ENCODE measurements around the gene USP17L24.
"Not testable (repeated sequence)": the region's sequence is repeated elsewhere in the genome, so short reads cannot be mapped to it uniquely, and the experiment has no call there.

Gene USP17L24, protein sequence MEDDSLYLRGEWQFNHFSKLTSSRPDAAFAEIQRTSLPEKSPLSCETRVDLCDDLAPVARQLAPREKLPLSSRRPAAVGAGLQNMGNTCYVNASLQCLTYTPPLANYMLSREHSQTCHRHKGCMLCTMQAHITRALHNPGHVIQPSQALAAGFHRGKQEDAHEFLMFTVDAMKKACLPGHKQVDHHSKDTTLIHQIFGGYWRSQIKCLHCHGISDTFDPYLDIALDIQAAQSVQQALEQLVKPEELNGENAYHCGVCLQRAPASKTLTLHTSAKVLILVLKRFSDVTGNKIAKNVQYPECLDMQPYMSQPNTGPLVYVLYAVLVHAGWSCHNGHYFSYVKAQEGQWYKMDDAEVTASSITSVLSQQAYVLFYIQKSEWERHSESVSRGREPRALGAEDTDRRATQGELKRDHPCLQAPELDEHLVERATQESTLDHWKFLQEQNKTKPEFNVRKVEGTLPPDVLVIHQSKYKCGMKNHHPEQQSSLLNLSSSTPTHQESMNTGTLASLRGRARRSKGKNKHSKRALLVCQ

DNA sequence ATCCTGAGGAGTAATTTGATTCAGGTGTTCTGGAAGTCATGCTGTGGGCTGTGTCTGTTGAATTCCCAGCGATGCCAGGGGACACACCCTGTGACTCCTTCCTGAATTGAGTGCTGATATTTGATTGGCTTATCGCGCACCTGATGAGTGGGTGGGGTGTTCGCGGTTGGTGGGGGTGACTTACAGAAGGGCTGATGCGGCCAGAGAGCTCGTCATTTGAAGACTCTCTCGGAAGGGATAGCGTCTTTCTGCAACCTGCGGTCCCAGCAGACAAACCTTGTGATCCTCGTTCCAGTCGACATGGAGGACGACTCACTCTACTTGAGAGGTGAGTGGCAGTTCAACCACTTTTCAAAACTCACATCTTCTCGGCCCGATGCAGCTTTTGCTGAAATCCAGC lies at the start of gene USP17L24:
Gene USP17L24, plus strand, starts transcription at position 301 of the 400 bp plus-strand sequence. Its CDS starts 0 bp downstream, at position 301.
- DNase-seq (ENCODE audit: low spot score) = not testable (repeated sequence)

DNA sequence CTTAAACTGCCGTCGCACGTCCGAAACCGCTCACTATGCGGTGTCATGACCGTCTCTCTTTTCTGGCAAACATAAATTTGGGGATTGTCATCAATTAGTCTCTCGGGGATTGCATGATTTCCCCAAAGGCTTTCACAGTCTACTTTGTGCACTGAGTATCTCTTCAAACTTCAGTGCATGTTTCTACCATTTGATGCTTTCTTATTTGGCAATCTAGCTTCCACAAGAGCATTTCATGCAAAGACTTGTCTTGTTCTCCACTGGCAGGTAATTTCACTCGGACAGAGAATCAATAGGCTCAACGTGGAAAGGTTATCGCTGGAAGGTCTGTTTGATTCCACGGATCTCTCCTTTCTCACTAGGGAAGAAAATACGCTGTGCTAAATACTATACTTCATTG lies 774 bp upstream of the USP17L24 start:
- DNase-seq (ENCODE audit: low spot score) = not testable (repeated sequence)

DNA sequence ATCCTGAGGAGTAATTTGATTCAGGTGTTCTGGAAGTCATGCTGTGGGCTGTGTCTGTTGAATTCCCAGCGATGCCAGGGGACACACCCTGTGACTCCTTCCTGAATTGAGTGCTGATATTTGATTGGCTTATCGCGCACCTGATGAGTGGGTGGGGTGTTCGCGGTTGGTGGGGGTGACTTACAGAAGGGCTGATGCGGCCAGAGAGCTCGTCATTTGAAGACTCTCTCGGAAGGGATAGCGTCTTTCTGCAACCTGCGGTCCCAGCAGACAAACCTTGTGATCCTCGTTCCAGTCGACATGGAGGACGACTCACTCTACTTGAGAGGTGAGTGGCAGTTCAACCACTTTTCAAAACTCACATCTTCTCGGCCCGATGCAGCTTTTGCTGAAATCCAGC lies 4.6 kb downstream of the USP17L24 start, which contains the start of gene USP17L25:
Gene USP17L25, plus strand, starts transcription at position 301 of the 400 bp plus-strand sequence. Its CDS starts 0 bp downstream, at position 301.
- not testable (repeated sequence) for DNase-seq (ENCODE audit: low spot score)

DNA sequence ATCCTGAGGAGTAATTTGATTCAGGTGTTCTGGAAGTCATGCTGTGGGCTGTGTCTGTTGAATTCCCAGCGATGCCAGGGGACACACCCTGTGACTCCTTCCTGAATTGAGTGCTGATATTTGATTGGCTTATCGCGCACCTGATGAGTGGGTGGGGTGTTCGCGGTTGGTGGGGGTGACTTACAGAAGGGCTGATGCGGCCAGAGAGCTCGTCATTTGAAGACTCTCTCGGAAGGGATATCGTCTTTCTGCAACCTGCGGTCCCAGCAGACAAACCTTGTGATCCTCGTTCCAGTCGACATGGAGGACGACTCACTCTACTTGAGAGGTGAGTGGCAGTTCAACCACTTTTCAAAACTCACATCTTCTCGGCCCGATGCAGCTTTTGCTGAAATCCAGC lies 9.4 kb downstream of the USP17L24 start, which contains the start of gene USP17L26:
Gene USP17L26, plus strand, starts transcription at position 301 of the 400 bp plus-strand sequence. Its CDS starts 0 bp downstream, at position 301.
- not testable (repeated sequence) for DNase-seq (ENCODE audit: low spot score)

DNA sequence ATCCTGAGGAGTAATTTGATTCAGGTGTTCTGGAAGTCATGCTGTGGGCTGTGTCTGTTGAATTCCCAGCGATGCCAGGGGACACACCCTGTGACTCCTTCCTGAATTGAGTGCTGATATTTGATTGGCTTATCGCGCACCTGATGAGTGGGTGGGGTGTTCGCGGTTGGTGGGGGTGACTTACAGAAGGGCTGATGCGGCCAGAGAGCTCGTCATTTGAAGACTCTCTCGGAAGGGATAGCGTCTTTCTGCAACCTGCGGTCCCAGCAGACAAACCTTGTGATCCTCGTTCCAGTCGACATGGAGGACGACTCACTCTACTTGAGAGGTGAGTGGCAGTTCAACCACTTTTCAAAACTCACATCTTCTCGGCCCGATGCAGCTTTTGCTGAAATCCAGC lies 14.1 kb downstream of the USP17L24 start, which contains the start of gene USP17L5:
Gene USP17L5, plus strand, starts transcription at position 301 of the 400 bp plus-strand sequence. Its CDS starts 0 bp downstream, at position 301.
- DNase-seq (ENCODE audit: low spot score) = not testable (repeated sequence)

DNA sequence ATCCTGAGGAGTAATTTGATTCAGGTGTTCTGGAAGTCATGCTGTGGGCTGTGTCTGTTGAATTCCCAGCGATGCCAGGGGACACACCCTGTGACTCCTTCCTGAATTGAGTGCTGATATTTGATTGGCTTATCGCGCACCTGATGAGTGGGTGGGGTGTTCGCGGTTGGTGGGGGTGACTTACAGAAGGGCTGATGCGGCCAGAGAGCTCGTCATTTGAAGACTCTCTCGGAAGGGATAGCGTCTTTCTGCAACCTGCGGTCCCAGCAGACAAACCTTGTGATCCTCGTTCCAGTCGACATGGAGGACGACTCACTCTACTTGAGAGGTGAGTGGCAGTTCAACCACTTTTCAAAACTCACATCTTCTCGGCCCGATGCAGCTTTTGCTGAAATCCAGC lies 18.9 kb downstream of the USP17L24 start, which contains the start of gene USP17L27:
Gene USP17L27, plus strand, starts transcription at position 301 of the 400 bp plus-strand sequence. Its CDS starts 0 bp downstream, at position 301.
- not testable (repeated sequence) for DNase-seq (ENCODE audit: low spot score)

DNA sequence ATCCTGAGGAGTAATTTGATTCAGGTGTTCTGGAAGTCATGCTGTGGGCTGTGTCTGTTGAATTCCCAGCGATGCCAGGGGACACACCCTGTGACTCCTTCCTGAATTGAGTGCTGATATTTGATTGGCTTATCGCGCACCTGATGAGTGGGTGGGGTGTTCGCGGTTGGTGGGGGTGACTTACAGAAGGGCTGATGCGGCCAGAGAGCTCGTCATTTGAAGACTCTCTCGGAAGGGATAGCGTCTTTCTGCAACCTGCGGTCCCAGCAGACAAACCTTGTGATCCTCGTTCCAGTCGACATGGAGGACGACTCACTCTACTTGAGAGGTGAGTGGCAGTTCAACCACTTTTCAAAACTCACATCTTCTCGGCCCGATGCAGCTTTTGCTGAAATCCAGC lies 23.6 kb downstream of the USP17L24 start, which contains the start of gene USP17L28:
Gene USP17L28, plus strand, starts transcription at position 301 of the 400 bp plus-strand sequence. Its CDS starts 0 bp downstream, at position 301.
- DNase-seq (ENCODE audit: low spot score) = not testable (repeated sequence)

DNA sequence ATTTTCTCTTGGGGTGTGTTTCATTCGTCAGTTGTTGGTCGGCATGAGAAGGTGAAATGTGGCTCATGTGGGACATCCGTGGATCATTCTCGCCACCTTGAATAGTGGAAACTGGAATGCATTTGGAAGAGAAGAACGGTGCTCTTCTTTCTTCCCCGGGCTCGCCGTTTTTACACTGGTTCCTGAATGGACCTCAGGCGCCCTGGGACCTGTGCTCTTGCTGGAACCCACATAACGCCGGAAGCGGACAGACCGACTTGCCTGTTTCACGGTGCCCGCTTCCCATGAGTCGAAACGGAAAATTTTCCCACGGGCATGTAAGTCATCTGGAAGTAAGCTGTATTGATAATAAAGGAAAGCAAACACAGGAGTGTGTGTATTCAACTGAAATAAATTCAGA lies 25.9 kb downstream of the USP17L24 start:
- not testable (repeated sequence) for DNase-seq (ENCODE audit: low spot score)

DNA sequence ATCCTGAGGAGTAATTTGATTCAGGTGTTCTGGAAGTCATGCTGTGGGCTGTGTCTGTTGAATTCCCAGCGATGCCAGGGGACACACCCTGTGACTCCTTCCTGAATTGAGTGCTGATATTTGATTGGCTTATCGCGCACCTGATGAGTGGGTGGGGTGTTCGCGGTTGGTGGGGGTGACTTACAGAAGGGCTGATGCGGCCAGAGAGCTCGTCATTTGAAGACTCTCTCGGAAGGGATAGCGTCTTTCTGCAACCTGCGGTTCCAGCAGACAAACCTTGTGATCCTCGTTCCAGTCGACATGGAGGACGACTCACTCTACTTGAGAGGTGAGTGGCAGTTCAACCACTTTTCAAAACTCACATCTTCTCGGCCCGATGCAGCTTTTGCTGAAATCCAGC lies 28.4 kb downstream of the USP17L24 start, which contains the start of gene USP17L29:
Gene USP17L29, plus strand, starts transcription at position 301 of the 400 bp plus-strand sequence. Its CDS starts 0 bp downstream, at position 301.
- not testable (repeated sequence) for DNase-seq (ENCODE audit: low spot score)

DNA sequence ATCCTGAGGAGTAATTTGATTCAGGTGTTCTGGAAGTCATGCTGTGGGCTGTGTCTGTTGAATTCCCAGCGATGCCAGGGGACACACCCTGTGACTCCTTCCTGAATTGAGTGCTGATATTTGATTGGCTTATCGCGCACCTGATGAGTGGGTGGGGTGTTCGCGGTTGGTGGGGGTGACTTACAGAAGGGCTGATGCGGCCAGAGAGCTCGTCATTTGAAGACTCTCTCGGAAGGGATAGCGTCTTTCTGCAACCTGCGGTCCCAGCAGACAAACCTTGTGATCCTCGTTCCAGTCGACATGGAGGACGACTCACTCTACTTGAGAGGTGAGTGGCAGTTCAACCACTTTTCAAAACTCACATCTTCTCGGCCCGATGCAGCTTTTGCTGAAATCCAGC lies 37.9 kb downstream of the USP17L24 start, which contains the start of gene USP17L30:
Gene USP17L30, plus strand, starts transcription at position 301 of the 400 bp plus-strand sequence. Its CDS starts 0 bp downstream, at position 301.
- DNase-seq (ENCODE audit: low spot score) = not testable (repeated sequence)

All from GM03348 (cell line).